Fibroblast of skin of abdomen (primary cell): ENCODE data around the gene CDH23.
A peak's percentile ranks its signal among the peaks of the same experiment; 100 is the strongest.

Experiments
- DNase-seq: peaks from one replicate; pipeline ENCODE4 v3.0.0-alpha.2; 2013

The CDH23 gene

GRCh38 chr10:71727738-71728737 lies 331.3 kb downstream of the CDH23 start:
- no peak for DNase-seq

GRCh38 chr10:71729161-71729636 lies 332.5 kb downstream of the CDH23 start:
- no peak for DNase-seq

GRCh38 chr10:71731791-71732190 lies 335.1 kb downstream of the CDH23 start:
- DNase-seq = no peak

GRCh38 chr10:71734797-71735196 lies 338.1 kb downstream of the CDH23 start:
- no peak for DNase-seq

GRCh38 chr10:71735709-71736569 lies 339.2 kb downstream of the CDH23 start:
- DNase-seq = no peak

- no peak for DNase-seq
These were observed 339.8 kb downstream of the CDH23 start for GRCh38 chr10:71736570-71736952.

GRCh38 chr10:71737001-71737833 lies 340.5 kb downstream of the CDH23 start:
- no peak for DNase-seq

- peak; percentile 57 for DNase-seq
These were observed 341.1 kb downstream of the CDH23 start for GRCh38 chr10:71737834-71738197.

- DNase-seq = no peak
These were observed 342.7 kb downstream of the CDH23 start for GRCh38 chr10:71739358-71739900.

- DNase-seq = peak; percentile 25
These were observed 343.4 kb downstream of the CDH23 start for GRCh38 chr10:71740069-71740653.

GRCh38 chr10:71741029-71741428 lies 344.3 kb downstream of the CDH23 start:
- no peak for DNase-seq

GRCh38 chr10:71741671-71742070 lies 345.0 kb downstream of the CDH23 start:
- DNase-seq = no peak

- no peak for DNase-seq
These were observed 345.8 kb downstream of the CDH23 start for GRCh38 chr10:71742301-71743088.

- no peak for DNase-seq
These were observed 346.5 kb downstream of the CDH23 start for GRCh38 chr10:71743089-71743838.

- no peak for DNase-seq
These were observed 347.1 kb downstream of the CDH23 start for GRCh38 chr10:71743866-71744265.

GRCh38 chr10:71744897-71745663 lies 348.4 kb downstream of the CDH23 start:
- no peak for DNase-seq

- DNase-seq = no peak
These were observed 349.0 kb downstream of the CDH23 start for GRCh38 chr10:71745664-71746250.

- no peak for DNase-seq
These were observed 349.8 kb downstream of the CDH23 start for GRCh38 chr10:71746344-71747037.
